Measurements from ENCODE around the gene LEMD3. TPM values are rescaled to one million over a fixed set of nuclear protein-coding genes. Genes with fewer than 3 reads are reported as not detected.

Gene LEMD3
- polyA plus RNA-seq, 1 of the 3 experiments (the other 2 are of a cell fraction), result 4.4 TPM

GRCh38 chr12:65168681-65169319 lies 583 bp upstream of the LEMD3 start (continued):
- TF ChIP-seq MAX (IDR thresholded peaks at IDR 0.05; ENCODE audit: low read depth) (no peak), ELF1 (IDR thresholded peaks at IDR 0.05) (no peak), ZBTB33 (IDR thresholded peaks at IDR 0.05; ENCODE audit: borderline replicate concordance, low read depth) (no peak), TCF12 (IDR thresholded peaks at IDR 0.05) (no peak), USF2 (IDR thresholded peaks at IDR 0.05; ENCODE audit: borderline replicate concordance, low read depth, low read length) (no peak), TAF1 (IDR thresholded peaks at IDR 0.05; ENCODE audit: borderline replicate concordance, low read depth, low read length) (no peak), IRF3 (IDR thresholded peaks at IDR 0.05; ENCODE audit: low read depth, low read length) (no peak), RXRA (IDR thresholded peaks at IDR 0.05; ENCODE audit: borderline replicate concordance, low read depth) (no peak)

- peak; percentile 63 for DNase-seq
- Histone ChIP-seq H3F3A (replicated peaks; ENCODE audit: insufficient read depth) (peaks cover 12% of the 10 kb centered on the region), H3K36me3 (replicated peaks in 1 of 2; ENCODE audit: control insufficient read depth in 1 of 2, insufficient read depth in 2 of 2, low read length in 1 of 2) (peaks cover 5 to 11% of the 10 kb centered on the region in 2 experiments), H3K4me3 (ENCODE audit: low read depth in 2 of 2, low read length in 1 of 2) (peak overlapping the region; percentile 93 to 94), H3K4me1 (ENCODE audit: control insufficient read depth in 1 of 2, insufficient read depth in 2 of 2, low read depth in 1 of 2, low read length in 1 of 2) (peaks cover 12 to 18% of the 10 kb centered on the region in 2 experiments; a peak in 3 of 4 replicates), H3K27me3 (ENCODE audit: insufficient read depth) (no peaks in the 10 kb centered on the region; the same call in 1 of the 2 replicates), H3K9ac (peak overlapping the region; percentile 94), H2AFZ (ENCODE audit: low read depth) (peak overlapping the region; percentile 100; the same call in 1 of the 2 replicates), H3K9me2 (no peaks in the 10 kb centered on the region), H3K9me3 (no peaks in the 10 kb centered on the region), H3K27ac (ENCODE audit: low read depth in 2 of 2, low read length in 1 of 2) (peak overlapping the region in 1 of 2 experiments; percentile 89; a peak in 2 of 4 replicates), H3K4me2 (peak overlapping the region; percentile 86), H3K79me2 (ENCODE audit: insufficient read depth) (peaks cover 57% of the 10 kb centered on the region), H4K20me1 (ENCODE audit: insufficient read depth) (peaks cover 41% of the 10 kb centered on the region)
- 18% methylated on average over 23 of the region's 47 CpGs for WGBS (ENCODE audit: low lambda C conversion rate)
- ChIA-PET POLR2A (interaction anchor here (1.4 kb wide), 1 partner anchor 62 kb away, joined by 6 read pairs; no protein-coding TSS in a partner anchor), CTCF (interaction anchor here (1.1 to 1.4 kb wide), 2 partner anchors 11 to 62 kb away, joined by 3 to 4 read pairs; no protein-coding TSS in a partner anchor)
- TF ChIP-seq TAF1 (IDR thresholded peaks at IDR 0.05; ENCODE audit: borderline replicate concordance, low read depth, low read length), result no peak
- no peak for TF ChIP-seq JUND (IDR thresholded peaks at IDR 0.05)
- TF ChIP-seq IRF3 (IDR thresholded peaks at IDR 0.05; ENCODE audit: low read depth, low read length), result no peak
- no peak for TF ChIP-seq MEF2A (IDR thresholded peaks at IDR 0.05; ENCODE audit: borderline replicate concordance, low read depth)
- TF ChIP-seq TEAD4 (IDR thresholded peaks at IDR 0.05; ENCODE audit: borderline replicate concordance, insufficient read depth), result no peak
- TF ChIP-seq POLR2AphosphoS5 (IDR thresholded peaks at IDR 0.05; ENCODE audit: low read depth, low read length), result no peak
- no peak for TF ChIP-seq USF2 (IDR thresholded peaks at IDR 0.05; ENCODE audit: borderline replicate concordance, low read depth, low read length)
- TF ChIP-seq RCOR1 (IDR thresholded peaks at IDR 0.05; ENCODE audit: low read length), result no peak
- TF ChIP-seq PBX3 (IDR thresholded peaks at IDR 0.05), result peak; percentile 67
- no peak for TF ChIP-seq GABPA (IDR thresholded peaks at IDR 0.05; ENCODE audit: low read depth)
- TF ChIP-seq CHD2 (IDR thresholded peaks at IDR 0.05; ENCODE audit: low read length, partially characterized antibody), result no peak
- 0 out of 2 replicates have a peak, but pooled peaks have one; percentile 14 for TF ChIP-seq MAX (IDR thresholded peaks at IDR 0.05; ENCODE audit: low read depth)
- TF ChIP-seq CTCF (IDR thresholded peaks at IDR 0.05), result peak; percentile 1; the same call in 1 of the 2 replicates
Measured at GRCh38 chr12:65170209-65170881, 962 bp downstream of the LEMD3 start.

Data from SK-N-SH (cell line).